GM21737 (cell line): ENCODE data around the gene PFN3.

ENCODE experiments used
- ATAC-seq: cut with Tn5 transposase; IDR thresholded peaks from one replicate; pipeline ENCODE4 v1.9.1; 2021; ENCODE audit warnings: mild to moderate bottlenecking, moderate library complexity; ENCODE audit not compliant: unreplicated experiment

The PFN3 gene, protein sequence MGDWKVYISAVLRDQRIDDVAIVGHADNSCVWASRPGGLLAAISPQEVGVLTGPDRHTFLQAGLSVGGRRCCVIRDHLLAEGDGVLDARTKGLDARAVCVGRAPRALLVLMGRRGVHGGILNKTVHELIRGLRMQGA

DNA sequence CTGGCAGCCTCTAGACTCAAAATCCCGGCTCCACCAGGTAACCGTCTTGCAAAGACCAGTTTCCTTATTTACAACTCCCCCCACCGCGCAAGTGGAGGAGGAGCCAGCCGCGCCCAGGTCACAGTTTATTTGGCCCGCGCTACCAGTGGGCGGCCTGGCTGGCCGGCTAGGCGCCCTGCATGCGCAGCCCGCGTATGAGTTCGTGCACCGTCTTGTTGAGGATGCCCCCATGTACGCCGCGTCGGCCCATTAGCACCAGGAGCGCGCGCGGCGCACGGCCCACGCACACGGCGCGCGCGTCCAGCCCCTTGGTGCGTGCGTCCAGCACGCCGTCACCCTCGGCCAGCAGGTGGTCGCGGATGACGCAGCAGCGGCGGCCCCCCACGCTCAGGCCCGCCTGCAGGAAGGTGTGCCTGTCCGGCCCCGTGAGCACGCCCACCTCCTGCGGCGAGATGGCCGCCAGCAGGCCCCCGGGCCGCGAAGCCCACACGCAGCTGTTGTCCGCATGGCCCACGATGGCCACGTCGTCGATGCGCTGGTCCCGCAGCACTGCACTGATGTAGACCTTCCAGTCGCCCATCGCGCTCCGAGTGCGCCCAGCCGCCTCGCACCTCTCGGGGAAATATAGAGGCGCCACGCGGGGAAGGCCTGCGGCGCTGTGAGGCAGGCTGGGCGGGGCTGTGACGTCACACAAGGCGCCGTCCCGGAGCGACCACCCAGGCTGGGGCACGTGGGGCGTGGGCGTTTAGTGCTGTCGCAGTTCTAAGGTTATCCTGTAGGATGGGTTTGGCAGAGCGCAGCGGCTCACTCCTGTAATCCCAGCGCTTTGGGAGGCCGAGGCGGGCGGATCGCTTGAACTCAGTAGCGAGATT is at the start of gene PFN3:
Gene PFN3, minus strand, starts transcription at position 665 of the 872 bp plus-strand sequence. Its CDS starts 85 bp downstream, at position 580.
- ATAC-seq = no peak

DNA sequence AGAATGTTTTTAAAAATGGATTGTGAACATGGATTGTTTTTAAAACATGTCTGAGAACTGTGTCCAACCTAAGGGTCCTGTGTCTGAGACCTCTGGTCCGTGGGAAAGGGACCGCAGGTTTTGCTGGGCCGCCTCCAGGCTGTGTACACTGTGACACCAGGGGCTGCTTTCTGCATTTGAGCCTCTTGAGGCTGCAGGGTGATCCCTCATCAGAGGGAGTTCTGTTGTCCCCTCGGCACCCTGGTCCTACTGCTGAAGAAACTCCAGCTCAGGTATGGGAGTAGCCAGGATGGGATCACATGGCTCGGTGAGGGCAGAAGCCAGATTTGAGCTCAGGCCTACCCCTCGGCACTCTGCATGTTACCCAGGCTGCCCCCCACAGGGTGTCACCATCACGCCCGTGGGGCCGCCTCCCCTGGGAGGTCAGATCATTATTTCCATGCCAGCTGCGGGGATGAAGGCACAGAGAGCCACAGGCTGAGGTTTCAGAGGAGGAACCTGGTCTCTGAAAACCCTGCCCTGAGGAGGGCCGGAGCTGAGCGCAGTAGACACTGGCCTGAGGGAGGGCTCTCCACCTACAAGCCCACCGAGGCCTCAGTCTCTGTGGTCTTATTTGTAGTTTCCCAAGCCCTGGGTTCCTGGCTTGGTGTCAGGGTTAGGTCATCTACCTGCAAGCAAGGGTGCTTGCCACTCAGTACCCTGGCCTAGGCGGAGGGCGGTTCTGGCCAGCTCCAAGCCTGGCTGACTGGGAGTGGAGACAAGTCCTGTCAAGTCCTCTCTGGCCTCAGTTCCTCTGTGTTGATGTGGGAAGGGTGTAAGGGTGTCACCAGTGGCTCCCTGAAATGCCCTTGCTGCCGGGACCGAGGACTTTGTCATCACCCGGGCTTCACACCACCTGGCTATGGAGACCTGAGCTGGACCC is 48.9 kb upstream of the PFN3 start:
- ATAC-seq = no peak

DNA sequence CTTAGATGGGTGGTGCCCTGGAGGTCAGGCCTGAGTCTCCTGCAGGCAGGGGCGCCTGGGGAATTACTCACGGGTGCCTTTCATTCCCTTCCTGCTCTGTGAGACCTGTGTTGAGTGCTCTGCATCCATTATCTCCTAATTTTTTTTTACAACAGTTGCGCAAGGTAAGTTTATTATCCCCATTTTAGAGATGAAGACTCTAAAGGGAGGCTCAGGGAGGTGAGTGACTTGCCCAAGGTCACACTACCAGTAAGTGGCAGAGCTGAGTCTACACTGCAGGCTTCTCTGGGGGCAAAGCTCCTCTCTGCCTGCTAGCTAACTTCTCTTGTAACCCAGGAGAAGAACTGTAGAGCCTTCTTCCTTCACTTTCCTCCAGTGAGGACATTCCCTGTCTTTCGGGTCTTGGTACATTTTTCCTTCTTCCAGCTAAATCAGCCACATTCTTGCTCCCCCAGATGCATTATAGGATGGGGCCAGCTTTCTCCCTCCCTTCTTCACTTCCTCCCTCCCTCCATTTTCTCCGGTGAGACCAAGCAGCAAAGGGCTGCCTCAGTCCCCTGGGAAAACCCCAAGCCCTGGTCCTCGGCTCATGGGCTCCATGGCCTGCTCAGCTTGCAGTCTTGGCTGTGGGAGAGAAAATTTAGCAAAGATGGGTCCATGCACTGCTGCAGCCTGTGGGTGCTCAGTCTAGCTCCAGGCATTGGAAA is 47.9 kb upstream of the PFN3 start:
- ATAC-seq = no peak

DNA sequence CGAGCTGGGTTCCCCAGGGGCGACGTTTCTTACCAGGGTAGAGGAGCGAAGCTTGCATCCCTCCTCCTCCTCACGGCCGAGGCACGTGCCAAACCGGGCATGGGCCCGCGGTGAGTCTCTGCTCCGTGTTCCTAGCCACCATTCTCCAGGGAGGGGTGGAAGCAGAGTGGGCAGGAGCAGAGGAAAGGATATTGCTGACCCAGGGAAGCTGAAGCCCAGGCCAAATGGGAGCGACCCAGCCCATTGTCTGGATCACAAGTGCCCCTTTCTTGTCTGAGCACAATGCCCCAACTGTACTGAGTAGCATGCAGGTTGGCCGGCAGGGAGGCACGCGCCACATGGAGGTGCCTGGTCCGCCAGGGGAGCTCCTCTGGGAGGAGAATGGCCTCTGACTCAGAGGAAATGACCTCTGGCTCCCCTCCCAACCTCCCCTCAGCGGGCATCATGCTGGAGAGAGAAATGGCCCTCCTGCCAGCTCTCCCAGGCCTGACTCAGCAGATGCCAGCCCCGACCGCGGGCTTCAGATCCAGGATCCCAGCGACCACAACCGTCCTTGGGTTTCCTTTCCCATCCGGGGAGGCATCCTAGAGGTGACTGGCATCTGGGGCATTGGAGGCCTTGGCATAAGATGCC is 47.3 kb upstream of the PFN3 start:
- no peak for ATAC-seq

DNA sequence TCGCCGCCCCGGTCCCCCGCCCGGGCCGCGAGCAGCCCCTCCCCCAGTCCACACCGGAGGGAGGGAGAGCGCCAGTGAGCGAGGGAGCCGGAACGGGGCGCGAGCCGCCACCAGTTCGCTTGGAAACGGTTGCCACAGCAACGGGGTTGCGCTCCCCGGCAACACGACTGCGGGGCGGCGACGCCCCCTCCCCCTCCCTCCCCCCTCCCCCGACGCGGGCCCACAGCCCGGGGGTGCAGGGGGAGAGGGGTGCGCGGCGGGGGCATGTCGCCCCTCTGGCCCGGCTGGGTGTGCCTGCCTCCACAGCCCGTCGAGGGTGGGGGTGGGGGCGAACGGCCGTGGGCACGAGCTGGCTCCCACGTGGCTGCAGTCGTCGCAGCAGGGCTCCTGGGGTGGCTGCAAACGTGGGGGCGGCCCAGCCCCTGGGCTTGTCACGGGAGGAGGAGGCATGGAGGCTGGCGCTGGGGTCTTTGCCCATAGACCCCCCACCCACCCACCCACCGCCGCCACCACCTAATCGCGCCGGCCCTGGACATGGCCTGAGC is 46.7 kb upstream of the PFN3 start:
- peak; percentile 25 for ATAC-seq

DNA sequence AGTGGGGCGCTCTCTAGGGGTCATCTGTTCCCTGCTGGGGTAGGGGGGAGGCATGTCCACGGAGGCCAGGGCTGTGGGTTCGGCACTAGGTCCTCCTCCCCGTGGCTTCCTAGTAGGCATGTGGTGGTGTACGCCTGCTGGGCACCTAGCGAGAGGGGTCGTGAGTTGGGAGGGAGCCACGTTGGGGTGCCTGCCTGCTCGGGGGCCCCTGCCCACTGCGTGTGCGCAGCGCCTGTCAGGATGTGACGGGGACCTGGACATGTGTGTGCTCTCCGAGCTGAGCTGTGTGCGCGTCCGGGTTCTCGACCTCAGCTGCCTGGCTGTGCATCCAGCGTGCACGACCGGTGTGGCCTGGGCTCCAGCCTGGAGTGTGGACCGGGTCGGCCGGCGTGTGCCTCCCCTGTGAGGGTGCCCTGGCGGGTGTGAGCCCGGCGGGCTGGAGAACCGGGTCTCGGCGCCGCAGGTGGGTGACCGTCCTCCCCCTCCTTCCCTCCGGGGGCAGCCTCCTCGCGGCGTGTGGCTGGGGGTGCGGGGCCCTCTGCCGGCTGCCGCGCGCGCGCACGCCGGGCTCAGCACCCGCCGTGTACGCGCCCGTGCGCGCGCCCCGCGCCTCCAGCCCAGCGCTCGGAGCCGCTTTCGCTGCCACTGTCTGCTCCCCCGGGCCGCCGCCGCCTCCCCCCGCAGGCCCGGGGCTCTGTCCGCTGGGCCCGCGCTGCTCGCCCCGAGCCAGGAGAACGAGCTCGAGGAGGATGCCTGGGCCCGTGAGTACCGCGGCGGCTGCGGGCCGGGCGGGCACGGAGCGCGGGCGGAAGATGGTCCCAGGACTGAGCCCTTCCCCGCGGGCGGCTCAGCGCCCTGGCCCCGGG is 46.0 kb upstream of the PFN3 start, which contains the start of gene PRR7:
Gene PRR7, plus strand, starts transcription at position 615 of the 866 bp plus-strand sequence. CDS start 8,254 bp downstream, outside the sequence.
- peak; percentile 53 for ATAC-seq

DNA sequence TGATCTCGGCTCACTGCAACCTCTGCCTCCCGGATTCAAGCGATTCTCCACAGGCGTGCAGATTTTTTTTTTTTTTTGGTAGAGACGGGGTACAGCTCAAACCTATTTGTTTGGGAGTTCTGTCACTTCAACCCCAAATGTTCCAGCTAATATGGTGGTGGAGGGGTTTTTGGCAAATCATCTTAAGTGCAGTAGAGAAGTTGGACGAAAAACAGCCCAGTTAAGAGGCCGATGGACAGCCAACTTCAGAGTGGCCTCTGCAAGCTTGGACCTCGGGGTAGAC is 45.4 kb upstream of the PFN3 start:
- ATAC-seq = no peak

DNA sequence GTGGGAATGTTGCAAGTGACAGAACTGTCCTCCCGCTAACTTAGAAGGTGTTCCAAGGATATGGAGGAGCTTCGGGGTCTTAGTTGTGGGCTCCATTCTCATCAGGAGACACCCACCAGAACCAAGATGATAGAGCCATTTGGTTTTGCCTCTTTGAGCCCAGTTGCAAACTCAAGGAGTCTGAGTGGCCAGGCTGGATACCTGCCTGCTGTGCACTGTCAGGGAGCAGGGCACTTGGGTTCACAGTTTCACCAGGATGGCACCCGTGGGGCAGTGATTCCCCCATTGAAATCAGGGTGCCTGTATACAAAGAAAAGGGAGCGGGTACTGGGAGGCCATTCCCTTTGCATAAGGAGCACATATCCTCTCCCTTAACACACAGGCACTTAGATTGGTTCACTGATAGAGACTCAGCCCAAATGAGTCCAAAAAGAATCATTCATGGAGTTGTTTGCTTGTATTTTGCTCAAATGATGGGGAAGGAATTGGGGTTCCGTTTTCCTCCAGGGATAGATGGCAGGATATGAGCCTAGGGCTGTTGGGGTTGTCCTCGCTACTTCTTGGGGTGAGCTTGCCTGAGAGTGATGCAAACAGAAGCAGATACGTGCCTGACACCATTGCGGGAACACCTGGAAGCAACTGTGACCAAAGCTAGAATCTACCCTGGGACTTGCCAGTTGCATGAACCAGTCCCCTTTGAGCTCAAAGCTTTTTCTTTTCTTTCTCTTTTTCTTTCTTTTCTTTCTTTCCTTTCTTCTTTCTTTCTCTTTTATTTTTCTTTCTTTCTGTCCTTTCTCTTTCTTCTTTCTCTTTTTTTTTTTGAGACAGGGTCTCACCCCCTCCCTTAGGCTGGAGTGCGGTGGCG is 44.8 kb upstream of the PFN3 start:
- no peak for ATAC-seq

DNA sequence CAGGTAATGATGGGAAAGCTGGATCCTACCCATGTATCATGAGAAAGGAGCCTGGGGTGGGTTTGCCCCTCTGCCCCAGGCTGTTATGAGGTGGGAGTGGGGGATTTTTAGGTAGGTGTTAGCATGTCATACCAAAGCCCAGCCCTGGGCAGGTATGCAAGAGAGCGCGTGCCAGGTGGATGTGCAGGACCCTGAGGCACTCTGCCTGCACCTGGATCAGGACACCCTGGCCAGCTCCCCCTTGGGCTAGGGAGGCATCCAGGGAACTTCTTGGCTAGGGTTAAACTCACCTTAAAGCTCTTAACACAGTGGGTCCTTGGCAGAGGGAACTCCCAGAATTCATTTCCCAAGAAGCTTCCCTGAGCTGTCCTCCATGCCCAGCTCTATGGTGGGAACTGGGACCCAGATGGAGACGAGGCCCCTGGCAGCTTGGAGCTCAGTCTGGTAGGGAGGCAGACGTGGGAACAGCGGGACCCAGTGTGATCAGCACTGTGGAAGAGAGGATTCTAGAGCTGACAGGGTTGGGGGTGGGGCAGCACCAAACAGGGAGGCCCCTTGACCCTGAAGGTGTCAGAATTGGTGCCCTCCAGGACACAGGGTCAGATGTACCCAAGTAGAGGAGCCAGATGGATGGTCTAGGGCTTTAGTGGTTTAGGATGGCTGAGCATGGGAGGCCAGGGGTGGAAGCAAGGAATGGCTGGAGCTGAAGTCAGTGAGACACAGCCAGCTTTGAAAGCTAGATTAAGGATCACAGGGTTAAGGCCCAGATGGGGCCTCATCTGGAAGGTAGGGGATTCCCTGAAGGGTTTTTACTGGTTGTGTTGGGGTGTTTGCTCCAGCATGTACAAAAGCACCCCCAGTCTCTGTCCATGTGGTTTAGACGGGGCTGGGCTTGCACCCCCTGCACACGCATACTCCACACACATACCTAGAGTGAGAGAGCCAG is 43.9 kb upstream of the PFN3 start:
- ATAC-seq = no peak

DNA sequence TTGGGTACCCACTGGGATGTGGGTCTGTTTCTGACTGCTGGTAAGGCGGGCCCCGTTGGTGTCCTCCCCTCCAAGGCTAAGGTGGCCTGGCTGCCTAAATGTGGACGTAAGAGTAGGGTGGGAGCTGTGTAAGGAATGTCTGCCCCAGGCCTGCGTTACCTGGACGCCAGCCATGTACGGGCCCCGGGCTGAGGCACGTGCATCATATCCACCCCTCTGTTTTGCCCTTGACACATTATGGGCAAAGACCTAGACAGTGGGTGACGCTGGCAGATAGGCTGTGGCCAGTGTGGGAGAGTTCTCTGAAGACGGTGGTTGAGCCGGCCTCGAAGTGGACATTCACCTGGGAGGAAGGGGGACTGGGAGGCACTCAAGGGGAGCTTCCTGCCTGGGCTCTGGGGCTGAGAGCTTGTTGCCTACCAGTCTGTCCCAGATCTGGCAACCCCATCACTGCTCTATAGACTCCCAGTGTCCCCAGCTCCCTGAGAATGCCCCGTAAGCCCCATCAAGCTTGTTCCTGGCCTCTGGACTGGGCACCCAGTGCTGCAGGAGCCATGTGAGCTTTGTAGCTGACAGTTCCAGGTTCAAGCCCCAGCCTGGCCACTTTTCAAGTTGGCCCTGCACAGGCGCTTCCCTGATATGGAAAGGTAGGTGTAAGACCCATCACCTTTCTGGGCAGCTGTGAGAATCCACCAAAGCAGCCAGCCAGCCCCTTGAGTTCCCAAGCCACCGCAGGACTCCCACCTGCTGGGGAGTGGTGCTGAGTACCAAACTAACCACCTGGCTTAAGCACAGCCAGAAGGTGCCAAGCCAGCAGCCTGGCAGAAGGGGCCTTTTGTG is 42.9 kb upstream of the PFN3 start:
- no peak for ATAC-seq

DNA sequence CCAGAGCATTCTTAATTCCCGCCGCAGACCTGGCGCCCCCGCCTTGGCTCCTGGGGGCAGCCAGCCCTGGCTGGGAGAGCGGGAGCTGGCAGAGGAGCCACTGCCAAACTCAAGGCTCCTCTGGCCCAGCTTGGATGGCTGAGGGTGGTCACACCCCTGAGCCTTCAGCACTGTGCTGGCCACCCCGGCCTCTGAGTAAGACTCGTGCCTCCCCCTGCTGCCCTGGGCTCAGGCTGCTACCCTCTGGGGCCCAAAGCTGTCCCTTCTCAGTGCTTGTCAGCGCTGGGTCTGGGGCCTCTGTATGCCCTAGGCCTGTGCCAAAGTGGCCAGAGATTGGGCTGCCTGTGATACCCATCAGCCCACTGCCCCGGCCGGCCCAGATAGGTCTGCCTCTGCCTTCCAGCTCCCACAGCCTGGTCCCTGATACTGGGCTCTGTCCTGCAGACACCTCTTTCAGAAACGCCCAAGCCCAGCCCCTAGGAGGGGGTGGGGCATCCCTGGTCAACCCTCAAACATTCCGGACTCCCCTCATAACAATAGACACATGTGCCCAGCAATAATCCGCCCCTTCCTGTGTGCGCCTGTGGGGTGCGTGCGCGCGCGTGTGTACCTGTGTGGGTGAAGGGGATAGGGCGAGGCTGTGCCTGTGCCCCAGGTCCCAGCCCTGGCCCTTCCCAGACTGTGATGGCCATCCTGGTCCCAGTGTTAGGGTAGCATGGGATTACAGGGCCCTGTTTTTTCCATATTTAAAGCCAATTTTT is 41.8 kb upstream of the PFN3 start:
- ATAC-seq = no peak

DNA sequence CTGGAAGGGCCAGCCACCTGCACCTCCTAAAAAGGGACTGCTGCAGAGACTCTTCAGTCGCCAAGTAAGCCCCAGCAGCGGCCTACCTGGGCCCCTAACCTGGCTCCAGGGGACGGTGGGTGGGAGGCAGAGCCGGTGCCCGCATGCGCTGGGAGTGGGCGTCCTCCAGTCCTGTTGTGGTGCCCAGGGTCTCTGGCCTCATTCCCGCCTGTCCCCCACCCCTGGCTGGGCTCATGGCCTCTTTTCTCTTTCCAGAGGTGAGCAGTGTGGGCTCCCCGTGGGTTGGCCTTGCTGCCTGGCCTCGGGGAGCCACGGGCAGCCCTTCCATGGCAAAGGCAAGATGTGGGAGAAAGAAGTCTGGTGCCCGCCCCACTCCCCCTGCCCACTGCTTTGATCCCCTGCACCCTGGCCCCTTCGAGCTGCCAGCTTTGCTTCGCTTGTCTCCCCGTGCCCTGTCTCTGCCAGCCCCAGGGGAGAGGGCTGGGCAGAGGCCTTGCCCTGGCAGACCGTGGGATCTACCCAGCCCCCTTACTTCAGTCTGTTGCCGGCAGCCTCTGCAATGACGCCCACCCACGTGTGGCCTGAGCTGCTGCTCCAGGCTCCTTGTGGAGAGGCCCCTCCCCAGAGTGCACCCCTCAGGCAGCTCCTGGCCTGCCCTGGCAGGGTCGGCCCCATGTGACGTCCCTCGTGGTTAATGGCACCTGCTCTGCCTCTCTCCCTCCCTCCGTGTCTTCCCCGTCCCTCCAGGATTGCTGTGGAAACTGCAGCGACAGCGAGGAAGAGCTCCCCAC is 40.7 kb upstream of the PFN3 start:
- ATAC-seq = no peak

DNA sequence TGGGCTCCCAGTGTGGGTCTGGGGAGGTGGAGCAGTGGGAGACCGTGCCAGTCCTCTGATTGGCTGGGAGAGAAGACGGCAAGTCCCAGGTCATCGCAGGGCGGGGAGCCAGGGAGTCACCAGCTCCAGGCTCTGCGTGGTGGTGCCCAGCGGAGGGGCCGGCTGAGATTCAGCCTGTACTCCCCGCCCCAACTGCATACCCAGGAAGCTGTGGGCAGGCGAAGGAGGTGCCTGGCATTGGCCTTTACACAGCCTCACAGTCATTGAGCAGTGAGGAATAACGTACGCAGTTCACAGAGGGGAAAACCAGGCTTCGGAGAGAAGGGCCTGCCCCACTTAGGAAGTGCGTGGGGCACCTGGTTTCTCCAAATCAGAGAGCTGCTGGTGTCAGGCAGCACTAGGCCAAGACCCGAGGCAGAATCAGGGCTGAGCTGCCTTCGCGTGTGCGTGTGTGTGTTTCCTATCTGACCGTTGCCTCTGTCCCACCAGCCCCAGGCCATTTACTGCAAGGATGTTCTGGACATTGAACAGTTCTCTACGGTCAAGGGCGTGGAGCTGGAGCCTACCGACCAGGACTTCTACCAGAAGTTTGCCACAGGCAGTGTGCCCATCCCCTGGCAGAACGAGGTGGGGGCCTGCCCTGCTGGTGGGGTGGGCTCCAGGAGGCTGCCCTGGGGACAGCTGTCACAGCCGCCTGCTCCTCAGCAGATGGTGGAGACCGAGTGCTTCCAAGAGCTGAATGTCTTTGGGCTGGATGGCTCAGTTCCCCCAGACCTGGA is 39.9 kb upstream of the PFN3 start:
- ATAC-seq = no peak

DNA sequence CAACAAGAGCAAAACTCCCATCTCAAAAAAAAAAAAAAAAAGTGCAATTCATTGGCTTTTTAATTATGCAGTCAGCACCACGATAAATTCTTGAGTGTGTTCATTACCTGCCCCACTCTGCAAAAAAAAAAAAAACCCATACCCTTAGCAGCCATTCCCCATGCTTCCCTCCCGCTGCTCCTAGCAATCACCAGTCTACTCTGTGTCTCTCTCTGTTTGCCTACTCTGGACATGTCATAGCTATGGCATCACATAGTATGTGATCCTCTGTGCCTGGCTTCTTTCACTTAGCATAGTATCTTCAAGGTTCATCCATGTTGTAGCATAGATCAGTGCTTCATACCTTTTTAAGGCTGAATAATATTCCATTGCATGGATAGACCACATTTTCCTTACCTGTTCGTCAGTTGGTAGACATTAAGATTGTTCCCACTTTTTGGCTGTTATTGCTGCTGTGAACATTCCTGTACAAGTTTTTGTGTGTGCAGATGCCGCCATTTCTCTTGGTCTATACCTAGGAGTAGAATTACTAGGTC is 39.1 kb upstream of the PFN3 start:
- ATAC-seq = no peak
